CD4-positive, alpha-beta T cell treated with Interleukin-15 for 1 hour (primary cell): ENCODE results near the gene STK25.
"Not testable (repeated sequence)": the region's sequence is repeated elsewhere in the genome, so short reads cannot be mapped to it uniquely, and the experiment has no call there.

Experiments used
- DNase-seq: peaks from one replicate; pipeline ENCODE4 v3.0.0-alpha.2; 2020

Gene STK25

GRCh38 chr2:241507430-241508239 lies 749 bp downstream of the STK25 start:
- DNase-seq = no peak

GRCh38 chr2:241506793-241507429 lies 1.5 kb downstream of the STK25 start:
- no peak for DNase-seq

- not testable (repeated sequence) for DNase-seq
Measured at GRCh38 chr2:241506317-241506716, 2.1 kb downstream of the STK25 start.

- DNase-seq = no peak
Measured at GRCh38 chr2:241505781-241506201, 2.6 kb downstream of the STK25 start.

GRCh38 chr2:241505086-241505780 lies 3.2 kb downstream of the STK25 start:
- no peak for DNase-seq

GRCh38 chr2:241503776-241504392 lies 4.5 kb downstream of the STK25 start:
- DNase-seq = no peak

- no peak for DNase-seq
Measured at GRCh38 chr2:241502281-241502680, 6.1 kb downstream of the STK25 start.

GRCh38 chr2:241501551-241501950 lies 6.8 kb downstream of the STK25 start:
- no peak for DNase-seq

GRCh38 chr2:241501099-241501541 lies 7.3 kb downstream of the STK25 start:
- no peak for DNase-seq

- DNase-seq = no peak
Measured at GRCh38 chr2:241500431-241500975, 7.9 kb downstream of the STK25 start.

GRCh38 chr2:241500016-241500415 lies 8.4 kb downstream of the STK25 start:
- no peak for DNase-seq

- no peak for DNase-seq
Measured at GRCh38 chr2:241499146-241499965, 9.0 kb downstream of the STK25 start.

- no peak for DNase-seq
Measured at GRCh38 chr2:241498115-241499070, 10.0 kb downstream of the STK25 start.

- no peak for DNase-seq
Measured at GRCh38 chr2:241496904-241497877, 11.2 kb downstream of the STK25 start.

GRCh38 chr2:241496003-241496707 lies 12.2 kb downstream of the STK25 start:
- no peak for DNase-seq

GRCh38 chr2:241495172-241496002 lies 13.0 kb downstream of the STK25 start:
- DNase-seq = no peak

- no peak for DNase-seq
Measured at GRCh38 chr2:241494311-241494908, 14.0 kb downstream of the STK25 start.

GRCh38 chr2:241493092-241493491 lies 15.3 kb downstream of the STK25 start:
- no peak for DNase-seq
